HCT116 (cell line): Measurements from ENCODE around the gene STK11. TPM values are rescaled to one million over a fixed set of nuclear protein-coding genes. Genes with fewer than 3 reads are reported as not detected.

ENCODE experiments used
- ATAC-seq: fragments of 200-7000 bp; cut with Tn5 transposase; 2 replicates; pipeline ENCODE4 v1.9.1; 2020; ENCODE audit warnings: mild to moderate bottlenecking, moderate library complexity
- BruUV-seq: library from RNA; stranded (reverse); fragments of 400-500 nt; replicated peaks from 2 replicates; lab custom pipeline; 2021; lab: Mats Ljungman, UMichigan
- CTCF ChIA-PET: fragments of 300-600 bp; sonication (Branson Sonifier 250); formaldehyde crosslinking; loops from one replicate; lab custom pipeline; 2021; ENCODE audit warnings: antibody characterized with exemption; lab: Charles Lee
- POLR2A ChIA-PET: fragments of 300-600, 350-600 bp; sonication (Branson Sonifier 250); formaldehyde crosslinking; loops from one replicate; lab custom pipeline; 2021; ENCODE audit warnings: antibody characterized with exemption; lab: Charles Lee
- RAD21 ChIA-PET, 2 experiments: fragments of 300-600 bp; sonication (Branson Sonifier 250); formaldehyde crosslinking; loops; one replicate each; lab custom pipeline; 2023; ENCODE audit warnings: low total read pairs in 2 of 2; ENCODE audit not compliant: uncharacterized antibody in 2 of 2, unreplicated experiment in 2 of 2, low non-redundant PET in 1 of 2; lab: Charles Lee
- DNase-seq: peaks from one replicate; pipeline ENCODE4 v3.0.0-alpha.2; 2010; ENCODE audit warnings: low read depth, low spot score
- H2AFZ ChIP-seq: fragments of 200-600 bp; shearing (Covaris generic), sonication (generic); 2 replicates; pipeline ENCODE4 v1.6.1; 2017; ENCODE audit warnings: low read depth, mixed run types, mixed read lengths, antibody characterized with exemption, low read length; ENCODE audit not compliant: poor library complexity, severe bottlenecking
- H3K27ac ChIP-seq: 2 replicates; pipeline ENCODE4 v1.5.1; 2012; ENCODE audit warnings: low read depth, low read length
- H3K27me3 ChIP-seq: fragments of 200-600 bp; sonication (generic); 2 replicates; pipeline ENCODE4 v1.6.1; 2016; ENCODE audit warnings: mixed run types, low read length, mixed read lengths; ENCODE audit not compliant: insufficient read depth
- H3K36me3 ChIP-seq, 2 experiments: fragments of 200-500 bp in 1 of 2; fragments of 200-600 bp in 1 of 2; sonication (Bioruptor generic) in 1 of 2; sonication (generic) in 1 of 2; 2 replicates each; pipeline versions ENCODE4 v1.5.1 to v1.6.1; 2014 to 2016; ENCODE audit warnings: low read length in 2 of 2, inconsistent platforms in 1 of 2, mixed read lengths in 1 of 2, mixed run types in 1 of 2; ENCODE audit not compliant: insufficient read depth in 2 of 2, control insufficient read depth in 1 of 2
- H3K4me1 ChIP-seq, 2 experiments: fragments of 200-600 bp in 1 of 2; sonication (generic) in 1 of 2; 2 replicates each; pipeline versions ENCODE4 v1.5.1 to v1.6.1; 2012 to 2017; ENCODE audit warnings: low read length in 2 of 2, inconsistent platforms in 1 of 2, mild to moderate bottlenecking in 1 of 2, mixed read lengths in 1 of 2, mixed run types in 1 of 2, moderate library complexity in 1 of 2; ENCODE audit not compliant: insufficient read depth in 2 of 2, control insufficient read depth in 1 of 2
- H3K4me2 ChIP-seq: fragments of 200-600 bp; sonication (generic); 2 replicates; pipeline ENCODE4 v1.6.1; 2017; ENCODE audit warnings: mixed run types, low read length, mixed read lengths
- H3K4me3 ChIP-seq, 2 experiments: fragments of 200-600 bp in 1 of 2; sonication (generic) in 1 of 2; replicated peaks in 1 of 2; 2 replicates each; pipeline ENCODE4 v1.5.1; 2011 to 2016; ENCODE audit warnings: low read length in 2 of 2, control low read depth in 1 of 2, low read depth in 1 of 2, mild to moderate bottlenecking in 1 of 2, mixed read lengths in 1 of 2, mixed run types in 1 of 2
- H3K79me2 ChIP-seq: fragments of 200-600 bp; sonication (generic); 2 replicates; pipeline ENCODE4 v1.6.1; 2017; ENCODE audit warnings: mild to moderate bottlenecking, mixed run types, low read length, moderate library complexity, mixed read lengths; ENCODE audit not compliant: insufficient read depth
- H3K9ac ChIP-seq: fragments of 200-600 bp; sonication (generic); 2 replicates; pipeline ENCODE4 v1.6.1; 2016; ENCODE audit warnings: low read length, mixed read lengths
- H3K9me2 ChIP-seq: fragments of 200-600 bp; sonication (generic), shearing (Covaris generic); 2 replicates; pipeline ENCODE4 v1.6.1; 2017; ENCODE audit warnings: mixed run types, mild to moderate bottlenecking, moderate library complexity; ENCODE audit not compliant: insufficient read depth
- H3K9me3 ChIP-seq, 2 experiments: fragments of 200-500 bp in 1 of 2; fragments of 200-600 bp in 1 of 2; sonication (Bioruptor generic) in 1 of 2; sonication (generic) in 1 of 2; 2 replicates each; pipeline ENCODE4 v1.6.1; 2014 to 2017; ENCODE audit warnings: low read length in 2 of 2, mixed read lengths in 2 of 2, inconsistent platforms in 1 of 2, low read depth in 1 of 2, mild to moderate bottlenecking in 1 of 2, mixed run types in 1 of 2, moderate library complexity in 1 of 2; ENCODE audit not compliant: control insufficient read depth in 1 of 2, insufficient read depth in 1 of 2
- H4K20me1 ChIP-seq: fragments of 200-600 bp; sonication (generic), shearing (Covaris generic); 2 replicates; pipeline ENCODE4 v1.6.1; 2017; ENCODE audit warnings: mixed run types, mild to moderate bottlenecking, moderate library complexity; ENCODE audit not compliant: insufficient read depth
- CBX3 ChIP-seq: IDR thresholded peaks from 2 replicates; pipeline ENCODE4 v1.6.1; 2012; ENCODE audit warnings: low read depth
- CEBPB ChIP-seq: IDR thresholded peaks from 2 replicates; pipeline ENCODE4 v1.6.1; 2012; ENCODE audit warnings: low read depth
- EGR1 ChIP-seq: IDR thresholded peaks from 2 replicates; pipeline ENCODE4 v1.6.1; 2012; ENCODE audit warnings: low read depth
- ELF1 ChIP-seq: IDR thresholded peaks from 2 replicates; pipeline ENCODE4 v1.6.1; 2012; ENCODE audit warnings: low read depth, borderline replicate concordance
- EZH2 ChIP-seq: fragments of 200-600 bp; sonication (generic); IDR thresholded peaks from 2 replicates; pipeline ENCODE4 v1.6.1; 2017; ENCODE audit warnings: antibody characterized with exemption, mixed run types
- FOSL1 ChIP-seq: IDR thresholded peaks from 2 replicates; pipeline ENCODE4 v1.6.1; 2012; ENCODE audit warnings: low read depth
- JUND ChIP-seq: IDR thresholded peaks from 2 replicates; pipeline ENCODE4 v1.6.1; 2012
- POLR2A ChIP-seq: IDR thresholded peaks from 2 replicates; pipeline ENCODE4 v1.7.0; 2011; ENCODE audit warnings: borderline replicate concordance; ENCODE audit not compliant: insufficient read depth, insufficient read length; ENCODE audit errors: extremely low read depth
- POLR2AphosphoS5 ChIP-seq: IDR thresholded peaks from 2 replicates; pipeline ENCODE4 v1.6.1; 2011; ENCODE audit warnings: mild to moderate bottlenecking, low read depth, low read length, moderate library complexity
- RAD21 ChIP-seq: IDR thresholded peaks from 2 replicates; pipeline ENCODE4 v1.6.1; 2012; ENCODE audit warnings: low read depth, mild to moderate bottlenecking
- SP1 ChIP-seq: IDR thresholded peaks from 2 replicates; pipeline ENCODE4 v1.6.1; 2012; ENCODE audit warnings: low read depth
- intact Hi-C: fragments of 100-400 bp; cut with micrococcal nuclease; formaldehyde crosslinking; loops from 2 replicates; pipeline ENCODE4 v1.10.0; 2022
- total RNA-seq: library from RNA; stranded (reverse); gene quantifications from one replicate; pipeline ENCODE4 v1.2.1, GENCODE V29; 2021; ENCODE audit not compliant: unreplicated experiment
- TF ChIP-seq, protein P1 (sequence below): IDR thresholded peaks from 2 replicates; pipeline ENCODE4 v1.6.1; 2012

STK11 gene
- total RNA-seq, 1 experiment from 2014 or later, result 86.9 TPM

DNA sequence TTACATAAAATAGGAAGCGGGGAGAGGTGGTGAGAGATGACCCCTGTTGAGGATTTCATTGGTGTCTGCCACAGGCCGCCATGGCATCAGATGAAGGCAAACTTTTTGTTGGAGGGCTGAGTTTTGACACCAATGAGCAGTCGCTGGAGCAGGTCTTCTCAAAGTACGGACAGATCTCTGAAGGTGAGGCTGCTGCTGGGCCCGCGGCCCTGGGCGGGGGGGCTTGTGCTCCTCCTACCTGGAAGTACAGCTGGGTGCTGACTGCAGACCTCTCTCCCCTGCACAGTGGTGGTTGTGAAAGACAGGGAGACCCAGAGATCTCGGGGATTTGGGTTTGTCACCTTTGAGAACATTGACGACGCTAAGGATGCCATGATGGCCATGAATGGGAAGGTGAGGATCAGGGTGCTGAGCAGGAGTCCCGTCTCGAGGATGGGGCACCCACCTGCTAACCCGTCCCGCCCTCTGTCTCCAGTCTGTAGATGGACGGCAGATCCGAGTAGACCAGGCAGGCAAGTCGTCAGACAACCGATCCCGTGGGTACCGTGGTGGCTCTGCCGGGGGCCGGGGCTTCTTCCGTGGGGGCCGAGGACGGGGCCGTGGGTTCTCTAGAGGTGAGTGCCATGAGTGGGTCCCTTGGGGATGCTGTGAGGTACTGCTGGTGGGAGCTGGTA is 65.4 kb downstream of the STK11 start:
- peak overlapping the region; percentile 85 to 96 for H3K4me3 ChIP-seq
- POLR2A ChIA-PET, result interaction anchor here (1.6 kb wide), 1 partner anchor 27 kb away, joined by 4 read pairs; no protein-coding TSS in a partner anchor
- RAD21 ChIA-PET, result no interaction called here
- no TSS peak for BruUV-seq
- ATAC-seq, result no peak
- intact Hi-C loops, result loop anchor here (10.0 kb wide), 1 partner anchor 134 kb away; the partner anchor contains the start of genes DAZAP1 and GAMT
- peak overlapping the region; percentile 100 for H3K27ac ChIP-seq
- CTCF ChIA-PET, result no interaction called here
- DNase-seq, result no peak
- H2AFZ ChIP-seq, result no peak overlapping the region
- H3K4me2 ChIP-seq, result peak overlapping the region; percentile 100
- H3K27me3 ChIP-seq, result no peaks in the 10 kb centered on the region
- TF ChIP-seq, protein P1, sequence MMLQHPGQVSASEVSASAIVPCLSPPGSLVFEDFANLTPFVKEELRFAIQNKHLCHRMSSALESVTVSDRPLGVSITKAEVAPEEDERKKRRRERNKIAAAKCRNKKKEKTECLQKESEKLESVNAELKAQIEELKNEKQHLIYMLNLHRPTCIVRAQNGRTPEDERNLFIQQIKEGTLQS, result no peak
- no peak for TF ChIP-seq JUND
- TF ChIP-seq, all 23 proteins: peak for 0
- no peaks in the 10 kb centered on the region for H4K20me1 ChIP-seq
- H3K9me3 ChIP-seq, result no peaks in the 10 kb centered on the region
- H3K9me2 ChIP-seq, result no peaks in the 10 kb centered on the region
- peaks cover 27 to 33% of the 10 kb centered on the region in 2 experiments; a peak in 3 of 4 replicates for H3K36me3 ChIP-seq
- H3K9ac ChIP-seq, result peak overlapping the region; percentile 98
- H3K79me2 ChIP-seq, result peaks cover 57% of the 10 kb centered on the region
- H3K4me1 ChIP-seq, result peaks cover 34 to 75% of the 10 kb centered on the region in 2 experiments

DNA sequence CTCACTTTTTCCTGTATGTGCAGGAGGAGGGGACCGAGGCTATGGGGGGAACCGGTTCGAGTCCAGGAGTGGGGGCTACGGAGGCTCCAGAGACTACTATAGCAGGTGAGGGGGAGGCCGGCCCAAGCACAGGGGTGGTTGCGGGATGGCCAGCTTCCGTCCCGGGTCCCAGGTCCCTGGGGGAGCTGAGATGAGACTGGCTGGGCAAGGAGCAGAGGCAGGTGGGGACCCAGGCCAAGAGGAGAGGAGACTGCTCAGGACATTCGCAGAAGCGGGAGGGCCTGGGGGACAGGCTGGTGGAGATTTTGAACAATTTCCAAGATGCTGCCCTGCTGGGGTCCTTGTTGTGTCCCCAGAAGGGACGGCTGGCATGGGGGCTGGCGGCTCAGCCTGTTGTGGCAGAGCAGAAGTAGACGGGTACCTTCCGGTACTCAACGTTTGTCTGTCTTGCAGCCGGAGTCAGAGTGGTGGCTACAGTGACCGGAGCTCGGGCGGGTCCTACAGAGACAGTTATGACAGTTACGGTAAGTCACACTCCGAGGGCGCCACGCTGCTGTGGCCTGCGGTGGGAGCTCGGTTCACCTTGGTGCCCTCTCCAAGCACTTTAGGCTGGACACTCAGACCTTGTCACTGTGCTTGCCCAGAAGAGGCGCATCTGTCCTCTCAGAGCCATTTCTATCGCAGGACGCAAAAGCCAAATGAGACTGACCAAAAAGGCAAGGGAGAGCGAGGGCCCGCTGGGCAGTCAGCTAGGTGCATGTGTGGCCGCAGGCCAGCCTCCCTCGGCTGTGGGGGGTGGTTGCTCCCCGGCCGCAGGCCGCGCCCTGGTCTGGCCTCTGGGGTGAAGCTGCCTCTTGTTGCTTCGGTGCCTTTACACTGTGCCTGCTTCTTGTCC is 66.2 kb downstream of the STK11 start:
- ChIA-PET RAD21 (no interaction called here), POLR2A (interaction anchor here (1.6 kb wide), 1 partner anchor 27 kb away, joined by 4 read pairs; no protein-coding TSS in a partner anchor), CTCF (interaction anchor here (2.7 kb wide), 1 partner anchor 28 kb away, joined by 31 read pairs; no protein-coding TSS in a partner anchor)
- H3K4me3 ChIP-seq, result no peak overlapping the region
- DNase-seq, result no peak
- peaks cover 38 to 75% of the 10 kb centered on the region in 2 experiments for H3K4me1 ChIP-seq
- H3K4me2 ChIP-seq, result peak overlapping the region; percentile 100; the same call in 1 of the 2 replicates
- intact Hi-C loops, result loop anchor here (10.0 kb wide), 1 partner anchor 133 kb away; the partner anchor contains the start of genes DAZAP1 and GAMT
- no peaks in the 10 kb centered on the region for H3K9me2 ChIP-seq
- H3K27me3 ChIP-seq, result no peaks in the 10 kb centered on the region
- ATAC-seq, result no peak
- BruUV-seq, result no TSS peak
- H2AFZ ChIP-seq, result no peak overlapping the region
- H3K27ac ChIP-seq, result peak overlapping the region; percentile 100
- no peaks in the 10 kb centered on the region for H3K9me3 ChIP-seq
- peaks cover 27 to 33% of the 10 kb centered on the region in 2 experiments; a peak in 3 of 4 replicates for H3K36me3 ChIP-seq
- H3K9ac ChIP-seq, result peak overlapping the region; percentile 98; the same call in 1 of the 2 replicates
- H3K79me2 ChIP-seq, result peaks cover 65% of the 10 kb centered on the region
- no peaks in the 10 kb centered on the region for H4K20me1 ChIP-seq
- TF ChIP-seq POLR2AphosphoS5 (no peak), SP1 (no peak), EGR1 (no peak), CEBPB (no peak), POLR2A (no peak), ELF1 (no peak), JUND (no peak), FOSL1 (no peak), EZH2 (no peak), RAD21 (no peak), CBX3 (no peak)
- TF ChIP-seq, protein P1, result no peak
